ENCODE data around the gene RGS6. TPM values are rescaled to one million over a fixed set of nuclear protein-coding genes. Genes with fewer than 3 reads are reported as not detected.
A peak's percentile ranks its signal among the peaks of the same experiment; 100 is the strongest.

The RGS6 gene
- total and polyA plus RNA-seq, 4 experiments from 2014 or later, result 0.32 TPM; not detected in 3

DNA sequence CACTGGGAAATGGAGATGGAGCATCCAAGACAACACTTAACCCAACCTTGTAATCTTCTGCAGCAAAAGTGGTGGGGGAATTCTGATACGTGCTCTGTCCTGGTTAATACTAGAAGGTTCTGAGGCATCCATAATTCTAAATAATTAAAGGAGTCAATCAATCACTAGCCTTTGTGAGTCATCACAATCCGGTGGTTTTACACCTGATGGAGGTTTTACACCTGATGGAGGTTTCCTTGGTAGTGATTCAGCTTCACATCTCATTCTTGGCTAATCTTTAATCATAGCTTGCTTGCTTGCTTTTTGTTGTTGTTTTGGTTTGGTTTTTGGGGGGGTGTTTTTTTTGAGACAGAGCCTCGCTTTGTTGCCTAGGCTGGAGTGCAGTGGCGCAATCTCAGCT, 618.3 kb downstream of the RGS6 start:
- Histone ChIP-seq H3K4me3 (ENCODE audit: low read length in 2 of 2) (no peak overlapping the region), H3K27ac (ENCODE audit: low read depth, low read length) (no peak overlapping the region), H3K4me1 (ENCODE audit: insufficient read depth, low read length) (no peaks in the 10 kb centered on the region), H3K36me3 (ENCODE audit: insufficient read depth, low read length) (no peaks in the 10 kb centered on the region), H3K27me3 (ENCODE audit: insufficient read depth, low read length) (no peaks in the 10 kb centered on the region), H3K9me3 (ENCODE audit: control insufficient read depth in 1 of 2, low read length in 2 of 2) (no peaks in the 10 kb centered on the region)
- no peaks in the 10 kb centered on the region for H3K9me3 Mint-ChIP-seq
- H3K27me3 Mint-ChIP-seq, result peaks cover 3 to 4% of the 10 kb centered on the region in 2 donors
- H3K4me3 Mint-ChIP-seq, result no peak overlapping the region
- POLR2A ChIA-PET (ENCODE audit: partially characterized antibody), result no interaction called here
- CTCF ChIA-PET (ENCODE audit: partially characterized antibody), result interaction anchor here (0.9 kb wide), 1 partner anchor 33 kb away, joined by 3 read pairs; no protein-coding TSS in a partner anchor
- H3K36me3 Mint-ChIP-seq, result no peaks in the 10 kb centered on the region
- no peak for DNase-seq
- intact Hi-C loops (cut with micrococcal nuclease), result no loop called here
- H3K27ac Mint-ChIP-seq, result peak overlapping the region in 1 of 7 donors; percentile 68
- peaks cover 0 to 14% (median 6%) of the 10 kb centered on the region in 4 donors for H3K4me1 Mint-ChIP-seq

GRCh38 chr14:72552236-72552635, 620.0 kb downstream of the RGS6 start:
- H3K4me1 Mint-ChIP-seq, result peaks cover 0 to 10% (median 4%) of the 10 kb centered on the region in 4 donors
- intact Hi-C loops (cut with micrococcal nuclease), result no loop called here
- Histone ChIP-seq H3K9me3 (ENCODE audit: control insufficient read depth in 1 of 2, low read length in 2 of 2) (no peaks in the 10 kb centered on the region), H3K36me3 (ENCODE audit: insufficient read depth, low read length) (no peaks in the 10 kb centered on the region), H3K27me3 (ENCODE audit: insufficient read depth, low read length) (no peaks in the 10 kb centered on the region), H3K4me3 (ENCODE audit: low read length in 2 of 2) (no peak overlapping the region), H3K27ac (ENCODE audit: low read depth, low read length) (no peak overlapping the region), H3K4me1 (ENCODE audit: insufficient read depth, low read length) (no peaks in the 10 kb centered on the region)
- H3K4me3 Mint-ChIP-seq, result no peak overlapping the region
- CTCF ChIA-PET (ENCODE audit: partially characterized antibody), result no interaction called here
- POLR2A ChIA-PET (ENCODE audit: partially characterized antibody), result interaction anchor here (1.0 kb wide), 1 partner anchor 34 kb away, joined by 3 read pairs; no protein-coding TSS in a partner anchor
- H3K27ac Mint-ChIP-seq, result no peak overlapping the region
- H3K9me3 Mint-ChIP-seq, result no peaks in the 10 kb centered on the region
- no peaks in the 10 kb centered on the region for H3K36me3 Mint-ChIP-seq
- peaks cover 3 to 6% of the 10 kb centered on the region in 2 donors for H3K27me3 Mint-ChIP-seq
- no peak for DNase-seq

GRCh38 chr14:72553161-72553560, 620.9 kb downstream of the RGS6 start:
- no peak for DNase-seq
- Mint-ChIP-seq H3K27me3 (peaks cover 2 to 6% of the 10 kb centered on the region in 2 donors), H3K4me3 (no peak overlapping the region), H3K9me3 (no peaks in the 10 kb centered on the region), H3K4me1 (peaks cover 0 to 10% (median 4%) of the 10 kb centered on the region in 4 donors), H3K27ac (no peak overlapping the region), H3K36me3 (no peaks in the 10 kb centered on the region)
- POLR2A ChIA-PET (ENCODE audit: partially characterized antibody), result no interaction called here
- H3K27ac ChIP-seq (ENCODE audit: low read depth, low read length), result no peak overlapping the region
- H3K4me1 ChIP-seq (ENCODE audit: insufficient read depth, low read length), result no peaks in the 10 kb centered on the region
- H3K27me3 ChIP-seq (ENCODE audit: insufficient read depth, low read length), result no peaks in the 10 kb centered on the region
- CTCF ChIA-PET (ENCODE audit: partially characterized antibody), result no interaction called here
- no peaks in the 10 kb centered on the region for H3K9me3 ChIP-seq (ENCODE audit: control insufficient read depth in 1 of 2, low read length in 2 of 2)
- H3K4me3 ChIP-seq (ENCODE audit: low read length in 2 of 2), result no peak overlapping the region
- no peaks in the 10 kb centered on the region for H3K36me3 ChIP-seq (ENCODE audit: insufficient read depth, low read length)
- intact Hi-C loops (cut with micrococcal nuclease), result no loop called here

GRCh38 chr14:72553656-72554055, 621.4 kb downstream of the RGS6 start:
- Mint-ChIP-seq H3K4me1 (peaks cover 0 to 10% (median 4%) of the 10 kb centered on the region in 4 donors), H3K36me3 (no peaks in the 10 kb centered on the region), H3K27me3 (peaks cover 4 to 6% of the 10 kb centered on the region in 2 donors), H3K9me3 (no peaks in the 10 kb centered on the region), H3K4me3 (no peak overlapping the region), H3K27ac (no peak overlapping the region)
- no peaks in the 10 kb centered on the region for H3K9me3 ChIP-seq (ENCODE audit: control insufficient read depth in 1 of 2, low read length in 2 of 2)
- ChIA-PET POLR2A (ENCODE audit: partially characterized antibody) (no interaction called here), CTCF (ENCODE audit: partially characterized antibody) (no interaction called here)
- H3K4me1 ChIP-seq (ENCODE audit: insufficient read depth, low read length), result no peaks in the 10 kb centered on the region
- H3K4me3 ChIP-seq (ENCODE audit: low read length in 2 of 2), result no peak overlapping the region
- no peak overlapping the region for H3K27ac ChIP-seq (ENCODE audit: low read depth, low read length)
- no peaks in the 10 kb centered on the region for H3K36me3 ChIP-seq (ENCODE audit: insufficient read depth, low read length)
- intact Hi-C loops (cut with micrococcal nuclease), result no loop called here
- DNase-seq, result no peak
- no peaks in the 10 kb centered on the region for H3K27me3 ChIP-seq (ENCODE audit: insufficient read depth, low read length)

DNA sequence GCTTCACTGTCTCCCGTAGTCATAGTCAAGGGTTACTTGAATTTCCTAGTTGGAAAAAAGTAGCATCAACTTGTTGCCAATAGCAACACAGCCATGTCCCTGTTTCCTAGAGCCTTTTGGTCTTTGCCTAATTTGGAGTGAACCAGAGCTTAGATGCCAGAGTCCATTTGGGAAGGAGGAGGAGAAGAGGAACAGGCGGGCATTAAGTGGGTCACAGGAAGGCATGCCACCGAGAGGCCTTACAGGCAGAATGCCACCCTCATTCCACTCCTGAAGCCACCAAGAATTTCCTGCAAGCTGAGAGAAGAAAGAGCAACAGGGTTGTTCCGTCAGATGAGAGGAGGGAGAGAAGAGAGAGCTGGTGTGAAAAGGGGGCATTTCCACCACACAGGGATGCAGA, 622.2 kb downstream of the RGS6 start:
- Histone ChIP-seq H3K36me3 (ENCODE audit: insufficient read depth, low read length) (no peaks in the 10 kb centered on the region), H3K4me1 (ENCODE audit: insufficient read depth, low read length) (no peaks in the 10 kb centered on the region), H3K9me3 (ENCODE audit: control insufficient read depth in 1 of 2, low read length in 2 of 2) (no peaks in the 10 kb centered on the region), H3K27me3 (ENCODE audit: insufficient read depth, low read length) (no peaks in the 10 kb centered on the region), H3K4me3 (ENCODE audit: low read length in 2 of 2) (no peak overlapping the region), H3K27ac (ENCODE audit: low read depth, low read length) (no peak overlapping the region)
- intact Hi-C loops (cut with micrococcal nuclease), result no loop called here
- Mint-ChIP-seq H3K4me3 (no peak overlapping the region), H3K27me3 (peaks cover 4 to 6% of the 10 kb centered on the region in 2 donors), H3K36me3 (no peaks in the 10 kb centered on the region), H3K4me1 (peaks cover 0 to 10% (median 4%) of the 10 kb centered on the region in 4 donors), H3K9me3 (no peaks in the 10 kb centered on the region), H3K27ac (no peak overlapping the region)
- POLR2A ChIA-PET (ENCODE audit: partially characterized antibody), result no interaction called here
- CTCF ChIA-PET (ENCODE audit: partially characterized antibody), result no interaction called here
- DNase-seq, result no peak

- H3K27ac Mint-ChIP-seq, result no peak overlapping the region
- Histone ChIP-seq H3K4me3 (ENCODE audit: low read length in 2 of 2) (no peak overlapping the region), H3K36me3 (ENCODE audit: insufficient read depth, low read length) (no peaks in the 10 kb centered on the region), H3K27ac (ENCODE audit: low read depth, low read length) (no peak overlapping the region), H3K4me1 (ENCODE audit: insufficient read depth, low read length) (no peaks in the 10 kb centered on the region), H3K9me3 (ENCODE audit: control insufficient read depth in 1 of 2, low read length in 2 of 2) (no peaks in the 10 kb centered on the region), H3K27me3 (ENCODE audit: insufficient read depth, low read length) (no peaks in the 10 kb centered on the region)
- H3K27me3 Mint-ChIP-seq, result peaks cover 4% of the 10 kb centered on the region in 2 donors
- H3K4me1 Mint-ChIP-seq, result peaks cover 0 to 10% (median 4%) of the 10 kb centered on the region in 4 donors
- no peak overlapping the region for H3K4me3 Mint-ChIP-seq
- no peaks in the 10 kb centered on the region for H3K36me3 Mint-ChIP-seq
- H3K9me3 Mint-ChIP-seq, result no peaks in the 10 kb centered on the region
- intact Hi-C loops (cut with micrococcal nuclease), result no loop called here
- CTCF ChIA-PET (ENCODE audit: partially characterized antibody), result no interaction called here
- DNase-seq, result no peak
- POLR2A ChIA-PET (ENCODE audit: partially characterized antibody), result no interaction called here
Measured at GRCh38 chr14:72554994-72555608, 622.9 kb downstream of the RGS6 start.

DNA sequence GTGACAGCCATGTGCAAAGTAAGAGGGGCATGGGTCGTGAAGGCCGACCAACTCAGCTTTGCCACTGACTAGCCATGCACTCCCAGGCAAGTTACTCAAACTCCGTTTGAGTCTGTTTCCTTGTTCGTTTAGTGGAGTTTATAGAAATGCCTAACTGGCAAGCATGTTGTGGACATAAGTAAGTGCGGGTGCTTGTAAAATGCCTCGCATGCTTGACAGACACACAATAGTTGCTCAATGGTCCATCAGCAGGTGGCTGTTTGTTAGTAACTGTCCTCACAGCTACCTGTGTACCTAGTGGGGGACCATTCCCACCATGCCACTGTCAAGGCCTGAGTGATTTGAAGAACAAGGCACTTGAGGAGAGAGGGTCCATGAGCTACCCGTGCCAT, 623.4 kb downstream of the RGS6 start:
- no peaks in the 10 kb centered on the region for H3K36me3 Mint-ChIP-seq
- H3K36me3 ChIP-seq (ENCODE audit: insufficient read depth, low read length), result no peaks in the 10 kb centered on the region
- no peak overlapping the region for H3K4me3 Mint-ChIP-seq
- H3K9me3 Mint-ChIP-seq, result no peaks in the 10 kb centered on the region
- H3K27me3 ChIP-seq (ENCODE audit: insufficient read depth, low read length), result no peaks in the 10 kb centered on the region
- H3K27ac ChIP-seq (ENCODE audit: low read depth, low read length), result no peak overlapping the region
- H3K4me1 ChIP-seq (ENCODE audit: insufficient read depth, low read length), result no peaks in the 10 kb centered on the region
- intact Hi-C loops (cut with micrococcal nuclease), result no loop called here
- POLR2A ChIA-PET (ENCODE audit: partially characterized antibody), result no interaction called here
- H3K9me3 ChIP-seq (ENCODE audit: control insufficient read depth in 1 of 2, low read length in 2 of 2), result no peaks in the 10 kb centered on the region
- no peak overlapping the region for H3K27ac Mint-ChIP-seq
- H3K4me3 ChIP-seq (ENCODE audit: low read length in 2 of 2), result no peak overlapping the region
- H3K27me3 Mint-ChIP-seq, result peaks cover 4% of the 10 kb centered on the region in 2 donors
- DNase-seq, result no peak
- CTCF ChIA-PET (ENCODE audit: partially characterized antibody), result no interaction called here
- H3K4me1 Mint-ChIP-seq, result peaks cover 0 to 5% (median 3%) of the 10 kb centered on the region in 4 donors
